Measurements from ENCODE around the gene MAML3.
"Not testable (repeated sequence)": the region's sequence is repeated elsewhere in the genome, so short reads cannot be mapped to it uniquely, and the experiment has no call there.

MAML3 gene

DNA sequence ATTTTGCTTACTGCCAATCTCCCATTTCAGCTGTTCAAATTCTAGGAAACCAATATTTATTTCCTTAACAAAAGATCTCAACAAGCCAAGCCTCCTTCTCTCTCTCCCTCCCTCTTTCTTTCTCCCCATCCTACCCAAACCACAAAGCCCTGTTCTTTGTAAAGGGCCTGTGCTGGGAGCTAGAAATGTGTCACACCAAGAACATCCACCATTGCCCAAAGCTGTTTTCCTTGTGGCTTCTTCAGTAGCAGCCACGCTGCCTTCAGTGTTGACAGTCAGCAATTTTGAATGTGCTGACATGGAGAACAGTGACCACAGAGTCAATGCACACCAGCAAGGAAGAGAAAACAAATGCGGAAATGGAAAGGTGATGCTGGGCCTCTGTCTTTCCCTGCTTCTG lies 203.0 kb downstream of the MAML3 start:
- TF ChIP-seq, protein P1, sequence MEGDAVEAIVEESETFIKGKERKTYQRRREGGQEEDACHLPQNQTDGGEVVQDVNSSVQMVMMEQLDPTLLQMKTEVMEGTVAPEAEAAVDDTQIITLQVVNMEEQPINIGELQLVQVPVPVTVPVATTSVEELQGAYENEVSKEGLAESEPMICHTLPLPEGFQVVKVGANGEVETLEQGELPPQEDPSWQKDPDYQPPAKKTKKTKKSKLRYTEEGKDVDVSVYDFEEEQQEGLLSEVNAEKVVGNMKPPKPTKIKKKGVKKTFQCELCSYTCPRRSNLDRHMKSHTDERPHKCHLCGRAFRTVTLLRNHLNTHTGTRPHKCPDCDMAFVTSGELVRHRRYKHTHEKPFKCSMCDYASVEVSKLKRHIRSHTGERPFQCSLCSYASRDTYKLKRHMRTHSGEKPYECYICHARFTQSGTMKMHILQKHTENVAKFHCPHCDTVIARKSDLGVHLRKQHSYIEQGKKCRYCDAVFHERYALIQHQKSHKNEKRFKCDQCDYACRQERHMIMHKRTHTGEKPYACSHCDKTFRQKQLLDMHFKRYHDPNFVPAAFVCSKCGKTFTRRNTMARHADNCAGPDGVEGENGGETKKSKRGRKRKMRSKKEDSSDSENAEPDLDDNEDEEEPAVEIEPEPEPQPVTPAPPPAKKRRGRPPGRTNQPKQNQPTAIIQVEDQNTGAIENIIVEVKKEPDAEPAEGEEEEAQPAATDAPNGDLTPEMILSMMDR (IDR thresholded peaks at IDR 0.05; ENCODE audit: poor library complexity, severe bottlenecking) = no peak
- Histone ChIP-seq H3K27ac (ENCODE audit: poor library complexity, severe bottlenecking) (no peak overlapping the region), H3K4me3 (ENCODE audit: severe bottlenecking) (no peak overlapping the region), H3K27me3 (ENCODE audit: insufficient read depth, poor library complexity, severe bottlenecking) (no peaks in the 10 kb centered on the region), H3K4me1 (ENCODE audit: insufficient read depth, poor library complexity, severe bottlenecking) (no peaks in the 10 kb centered on the region), H3K36me3 (ENCODE audit: low read depth) (no peaks in the 10 kb centered on the region), H3K9me3 (ENCODE audit: severe bottlenecking) (no peaks in the 10 kb centered on the region)
- ATAC-seq (ENCODE audit: low read depth) (no peak), DNase-seq (ENCODE audit: low spot score) (no peak)

DNA sequence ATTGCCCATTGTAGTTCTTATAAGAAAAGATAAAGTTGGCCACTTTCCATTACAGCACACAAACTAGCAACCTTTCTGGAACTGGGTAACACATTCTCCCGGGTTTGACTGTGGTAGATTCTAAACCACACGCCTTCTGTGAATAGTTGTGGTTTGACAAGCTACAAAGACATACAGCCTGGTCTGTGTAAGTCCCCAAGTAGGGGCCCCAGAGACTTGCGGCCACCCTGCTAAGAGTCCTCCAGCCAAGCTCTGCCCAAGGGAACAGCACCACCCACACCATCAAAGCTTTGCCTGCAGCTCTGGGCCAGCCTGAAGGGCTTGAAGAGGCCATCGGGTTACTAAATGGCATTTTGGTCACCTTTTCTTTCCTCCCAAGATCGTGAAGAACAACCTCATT lies 203.4 kb downstream of the MAML3 start:
- no peaks in the 10 kb centered on the region for H3K9me3 ChIP-seq (ENCODE audit: severe bottlenecking)
- TF ChIP-seq, protein P1 (IDR thresholded peaks at IDR 0.05; ENCODE audit: poor library complexity, severe bottlenecking) = no peak
- no peaks in the 10 kb centered on the region for H3K4me1 ChIP-seq (ENCODE audit: insufficient read depth, poor library complexity, severe bottlenecking)
- DNase-seq (ENCODE audit: low spot score) = no peak
- no peaks in the 10 kb centered on the region for H3K27me3 ChIP-seq (ENCODE audit: insufficient read depth, poor library complexity, severe bottlenecking)
- H3K4me3 ChIP-seq (ENCODE audit: severe bottlenecking) = no peak overlapping the region
- H3K27ac ChIP-seq (ENCODE audit: poor library complexity, severe bottlenecking) = no peak overlapping the region
- no peak; the same call in 2 of the 3 replicates for ATAC-seq (ENCODE audit: low read depth)
- H3K36me3 ChIP-seq (ENCODE audit: low read depth) = no peaks in the 10 kb centered on the region

DNA sequence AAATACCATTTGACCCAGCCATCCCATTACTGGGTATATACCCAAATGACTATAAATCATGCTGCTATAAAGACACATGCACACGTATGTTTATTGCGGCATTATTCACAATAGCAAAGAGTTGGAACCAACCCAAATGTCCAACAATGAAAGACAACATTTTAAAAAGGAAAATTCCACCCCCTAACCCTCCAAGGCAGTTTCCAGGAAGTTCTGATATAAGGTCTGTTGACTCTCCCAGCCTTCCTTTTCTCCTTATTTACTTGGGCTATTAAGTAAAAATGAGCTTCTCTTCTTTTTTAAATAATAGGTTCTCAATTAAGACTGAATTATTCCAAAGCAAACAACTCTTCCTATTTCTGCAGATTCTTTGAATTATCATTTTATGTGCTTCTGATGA lies 209.1 kb downstream of the MAML3 start:
- not testable (repeated sequence) for H3K27me3 ChIP-seq (ENCODE audit: insufficient read depth, poor library complexity, severe bottlenecking); H3K9me3 ChIP-seq (ENCODE audit: severe bottlenecking); H3K36me3 ChIP-seq (ENCODE audit: low read depth); H3K4me1 ChIP-seq (ENCODE audit: insufficient read depth, poor library complexity, severe bottlenecking); H3K27ac ChIP-seq (ENCODE audit: poor library complexity, severe bottlenecking); ATAC-seq (ENCODE audit: low read depth); H3K4me3 ChIP-seq (ENCODE audit: severe bottlenecking); DNase-seq (ENCODE audit: low spot score)

- Histone ChIP-seq H3K4me3 (ENCODE audit: severe bottlenecking) (no peak overlapping the region), H3K36me3 (ENCODE audit: low read depth) (no peaks in the 10 kb centered on the region), H3K4me1 (ENCODE audit: insufficient read depth, poor library complexity, severe bottlenecking) (no peaks in the 10 kb centered on the region), H3K27me3 (ENCODE audit: insufficient read depth, poor library complexity, severe bottlenecking) (no peaks in the 10 kb centered on the region), H3K27ac (ENCODE audit: poor library complexity, severe bottlenecking) (no peak overlapping the region), H3K9me3 (ENCODE audit: severe bottlenecking) (no peaks in the 10 kb centered on the region)
- TF ChIP-seq, protein P1 (IDR thresholded peaks at IDR 0.05; ENCODE audit: poor library complexity, severe bottlenecking) = no peak
- ATAC-seq (ENCODE audit: low read depth) (no peak), DNase-seq (ENCODE audit: low spot score) (no peak)
Measured at GRCh38 chr4:139943277-139943676, 210.7 kb downstream of the MAML3 start.

DNA sequence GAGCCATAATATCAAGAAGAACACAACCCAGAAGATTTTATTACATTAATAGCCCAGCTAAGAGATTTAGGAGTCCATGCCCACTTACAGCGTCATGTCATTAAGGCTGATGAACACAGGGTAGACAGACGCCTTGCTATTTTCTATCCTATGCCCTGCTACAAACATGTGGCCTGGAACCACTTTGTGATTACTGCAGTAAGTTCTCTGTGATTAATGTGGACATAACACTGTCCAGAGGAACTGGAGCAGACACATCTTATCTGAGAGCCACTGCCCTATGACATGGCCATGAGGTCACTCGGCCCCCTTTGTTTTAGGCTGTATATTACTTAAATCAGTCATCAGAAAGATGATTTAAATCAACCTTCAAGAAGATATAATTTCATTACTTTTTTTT lies 211.7 kb downstream of the MAML3 start:
- DNase-seq (ENCODE audit: low spot score) (no peak), ATAC-seq (ENCODE audit: low read depth) (no peak)
- H3K4me1 ChIP-seq (ENCODE audit: insufficient read depth, poor library complexity, severe bottlenecking) = no peaks in the 10 kb centered on the region
- no peaks in the 10 kb centered on the region for H3K27me3 ChIP-seq (ENCODE audit: insufficient read depth, poor library complexity, severe bottlenecking)
- no peak overlapping the region for H3K27ac ChIP-seq (ENCODE audit: poor library complexity, severe bottlenecking)
- H3K36me3 ChIP-seq (ENCODE audit: low read depth) = no peaks in the 10 kb centered on the region
- no peaks in the 10 kb centered on the region for H3K9me3 ChIP-seq (ENCODE audit: severe bottlenecking)
- H3K4me3 ChIP-seq (ENCODE audit: severe bottlenecking) = no peak overlapping the region
- TF ChIP-seq, protein P1 (IDR thresholded peaks at IDR 0.05; ENCODE audit: poor library complexity, severe bottlenecking) = no peak

Measured in RWPE2 (cell line).